RWPE2 (cell line): ENCODE measurements around the gene SP4.

Experiments used
- ATAC-seq: fragments of 200-7000 bp; cut with Tn5 transposase; 3 replicates; pipeline ENCODE4 v1.9.1; 2021; ENCODE audit warnings: low read depth
- DNase-seq: peaks from one replicate; pipeline ENCODE4 v3.0.0-alpha.2; 2020; ENCODE audit warnings: low spot score
- H3K27ac ChIP-seq: fragments of 450-650 bp; 2 replicates; pipeline ENCODE4 v1.5.1; 2017; ENCODE audit warnings: mild to moderate bottlenecking; ENCODE audit not compliant: poor library complexity, severe bottlenecking
- H3K27me3 ChIP-seq: fragments of 250-450 bp; sonication (Bioruptor Pico); 2 replicates; pipeline ENCODE4 v1.5.1; 2021; ENCODE audit warnings: mild to moderate bottlenecking, moderate library complexity; ENCODE audit not compliant: insufficient read depth, poor library complexity, severe bottlenecking
- H3K36me3 ChIP-seq: fragments of 250-450 bp; sonication (Bioruptor Pico); 2 replicates; pipeline ENCODE4 v1.5.1; 2020; ENCODE audit warnings: low read depth, mild to moderate bottlenecking, moderate library complexity
- H3K4me1 ChIP-seq: fragments of 250-450 bp; sonication (Bioruptor Pico); 2 replicates; pipeline ENCODE4 v1.5.1; 2021; ENCODE audit warnings: mild to moderate bottlenecking, moderate library complexity; ENCODE audit not compliant: insufficient read depth, poor library complexity, severe bottlenecking
- H3K4me3 ChIP-seq: fragments of 250-450 bp; sonication (Bioruptor Pico); 2 replicates; pipeline ENCODE4 v1.5.1; 2021; ENCODE audit warnings: mild to moderate bottlenecking, moderate library complexity; ENCODE audit not compliant: severe bottlenecking
- H3K9me3 ChIP-seq: fragments of 250-450 bp; sonication (Bioruptor Pico); 2 replicates; pipeline ENCODE4 v1.5.1; 2021; ENCODE audit warnings: mild to moderate bottlenecking, moderate library complexity; ENCODE audit not compliant: severe bottlenecking
- CTCF ChIP-seq: fragments of 450-650 bp; IDR thresholded peaks from one replicate; pipeline ENCODE4 v1.5.1; 2017; ENCODE audit warnings: mild to moderate bottlenecking, moderate library complexity; ENCODE audit not compliant: poor library complexity, severe bottlenecking

The SP4 gene

GRCh38 chr7:21480693-21481403, 53.0 kb downstream of the SP4 start:
- ATAC-seq (no peak), DNase-seq (no peak)
- Histone ChIP-seq H3K27me3 (no peaks in the 10 kb centered on the region), H3K9me3 (no peaks in the 10 kb centered on the region), H3K27ac (no peak overlapping the region), H3K36me3 (peaks cover 17% of the 10 kb centered on the region; the same call in 1 of the 2 replicates), H3K4me3 (no peak overlapping the region), H3K4me1 (no peaks in the 10 kb centered on the region)
- TF ChIP-seq CTCF, result no peak

GRCh38 chr7:21486511-21486910, 58.6 kb downstream of the SP4 start:
- Histone ChIP-seq H3K27ac (no peak overlapping the region), H3K27me3 (no peaks in the 10 kb centered on the region), H3K36me3 (peaks cover 17% of the 10 kb centered on the region; the same call in 1 of the 2 replicates), H3K9me3 (peaks cover under 1% of the 10 kb centered on the region), H3K4me3 (no peak overlapping the region), H3K4me1 (no peaks in the 10 kb centered on the region)
- DNase-seq, result no peak
- TF ChIP-seq CTCF, result no peak
- ATAC-seq, result no peak

- no peak overlapping the region for H3K4me3 ChIP-seq
- ATAC-seq (no peak), DNase-seq (no peak)
- H3K36me3 ChIP-seq, result no peaks in the 10 kb centered on the region
- H3K27ac ChIP-seq, result no peak overlapping the region
- H3K4me1 ChIP-seq, result no peaks in the 10 kb centered on the region
- TF ChIP-seq CTCF, result no peak
- no peaks in the 10 kb centered on the region for H3K27me3 ChIP-seq
- H3K9me3 ChIP-seq, result peaks cover 17% of the 10 kb centered on the region
These were observed 67.8 kb downstream of the SP4 start for GRCh38 chr7:21495731-21496130.

- peaks cover 11% of the 10 kb centered on the region for H3K9me3 ChIP-seq
- H3K27me3 ChIP-seq, result no peaks in the 10 kb centered on the region
- DNase-seq (no peak), ATAC-seq (no peak)
- no peak overlapping the region for H3K27ac ChIP-seq
- H3K36me3 ChIP-seq, result no peaks in the 10 kb centered on the region
- H3K4me3 ChIP-seq, result no peak overlapping the region
- TF ChIP-seq CTCF, result no peak
- no peaks in the 10 kb centered on the region for H3K4me1 ChIP-seq
These were observed 69.2 kb downstream of the SP4 start for GRCh38 chr7:21497072-21497471.

GRCh38 chr7:21500117-21500832, 72.4 kb downstream of the SP4 start:
- Histone ChIP-seq H3K36me3 (no peaks in the 10 kb centered on the region), H3K27me3 (no peaks in the 10 kb centered on the region), H3K9me3 (no peaks in the 10 kb centered on the region), H3K4me1 (no peaks in the 10 kb centered on the region), H3K4me3 (no peak overlapping the region), H3K27ac (no peak overlapping the region)
- no peak for TF ChIP-seq CTCF
- DNase-seq (no peak), ATAC-seq (no peak)
